Activated naive CD4-positive, alpha-beta T cell treated with anti-CD3 and anti-CD28 coated beads for 36 hours (primary cell): Measurements from ENCODE around the gene NDUFS8. TPM values are rescaled to one million over a fixed set of nuclear protein-coding genes. Genes with fewer than 3 reads are reported as not detected.

ENCODE experiments used
- CTCF ChIA-PET: fragments of 350-600 bp; sonication (Branson Sonifier 250); formaldehyde crosslinking; loops from one replicate; lab custom pipeline; 2021; ENCODE audit warnings: antibody characterized with exemption; lab: Charles Lee
- DNase-seq: peaks from one replicate; pipeline ENCODE4 v3.0.0-alpha.2; 2020
- H3K27ac Mint-ChIP-seq: one replicate; pipeline ENCODE4 v1.8.0; 2021; ENCODE audit warnings: mild to moderate bottlenecking, mixed read lengths
- H3K27me3 Mint-ChIP-seq: one replicate; pipeline ENCODE4 v1.8.0; 2021; ENCODE audit warnings: low read depth, mixed read lengths
- H3K36me3 Mint-ChIP-seq: one replicate; pipeline ENCODE4 v1.8.0; 2021; ENCODE audit warnings: low read depth, mixed read lengths
- H3K4me1 Mint-ChIP-seq: one replicate; pipeline ENCODE4 v1.8.0; 2021; ENCODE audit warnings: low read depth, mixed read lengths
- H3K4me3 Mint-ChIP-seq: one replicate; pipeline ENCODE4 v1.8.0; 2021; ENCODE audit warnings: mild to moderate bottlenecking, moderate library complexity, mixed read lengths
- H3K9me3 Mint-ChIP-seq: one replicate; pipeline ENCODE4 v1.8.0; 2021; ENCODE audit warnings: mixed read lengths
- intact Hi-C: fragments of 100-400 bp; cut with micrococcal nuclease; formaldehyde crosslinking; loops from one replicate; pipeline ENCODE4 v1.15.1; 2023
- microRNA-seq: library from miRNA; unstranded; fragments of <30 nt; microRNA quantifications from one replicate; pipeline ENCODE4 v1.2.0, GENCODE V29; 2022; ENCODE audit warnings: borderline microRNAs expressed, borderline replicate concordance
- total RNA-seq, 2 experiments: library from RNA; stranded (reverse); gene quantifications; one replicate each; pipeline ENCODE4 v1.2.3, GENCODE V29; 2021

Gene NDUFS8
- total RNA-seq, 2 experiments from 2014 or later, result 142 to 162 TPM

- Mint-ChIP-seq H3K4me3 (no peak overlapping the region), H3K36me3 (no peaks in the 10 kb centered on the region), H3K27ac (no peak overlapping the region), H3K9me3 (no peaks in the 10 kb centered on the region), H3K4me1 (no peaks in the 10 kb centered on the region), H3K27me3 (no peaks in the 10 kb centered on the region)
- CTCF ChIA-PET, result interaction anchor here (0.6 to 1.3 kb wide), 2 partner anchors 130 to 131 kb away, joined by 3 to 5 read pairs; no protein-coding TSS in a partner anchor
- no peak for DNase-seq
- intact Hi-C loops, result no loop called here
Measured at GRCh38 chr11:68076371-68077042, 46.0 kb downstream of the NDUFS8 start.

- Mint-ChIP-seq H3K4me3 (no peak overlapping the region), H3K27me3 (no peaks in the 10 kb centered on the region), H3K27ac (no peak overlapping the region), H3K4me1 (no peaks in the 10 kb centered on the region), H3K36me3 (no peaks in the 10 kb centered on the region), H3K9me3 (no peaks in the 10 kb centered on the region)
- DNase-seq, result no peak
- intact Hi-C loops, result no loop called here
- CTCF ChIA-PET, result interaction anchor here (0.6 to 1.3 kb wide), 5 partner anchors 17 to 131 kb away, joined by 3 to 4 read pairs (median 3); no protein-coding TSS in a partner anchor
Measured at GRCh38 chr11:68077617-68078582, 47.4 kb downstream of the NDUFS8 start.

DNA sequence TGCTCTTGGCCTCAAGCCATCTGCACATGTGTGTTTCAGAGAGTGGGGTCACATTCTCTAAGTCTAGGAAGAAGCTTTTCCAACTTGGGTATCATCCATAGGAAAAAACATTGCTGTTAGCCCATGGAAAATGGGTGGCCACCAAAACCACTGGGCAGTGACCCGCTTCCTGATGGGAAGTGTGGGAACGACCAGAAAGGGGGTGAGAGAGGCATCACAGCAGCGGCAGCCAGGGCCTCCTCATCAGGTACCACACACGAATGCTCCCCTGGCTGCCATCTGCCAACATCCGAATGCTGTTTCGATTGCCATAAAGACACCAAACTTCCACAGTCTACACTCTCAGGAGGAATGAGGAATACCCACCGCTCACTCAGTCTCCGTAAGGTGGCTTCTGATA is 50.4 kb downstream of the NDUFS8 start:
- no peaks in the 10 kb centered on the region for H3K27me3 Mint-ChIP-seq
- no peak overlapping the region for H3K27ac Mint-ChIP-seq
- no peaks in the 10 kb centered on the region for H3K4me1 Mint-ChIP-seq
- no peaks in the 10 kb centered on the region for H3K36me3 Mint-ChIP-seq
- H3K9me3 Mint-ChIP-seq, result no peaks in the 10 kb centered on the region
- no peak overlapping the region for H3K4me3 Mint-ChIP-seq
- CTCF ChIA-PET, result no interaction called here
- DNase-seq, result no peak
- intact Hi-C loops, result no loop called here

DNA sequence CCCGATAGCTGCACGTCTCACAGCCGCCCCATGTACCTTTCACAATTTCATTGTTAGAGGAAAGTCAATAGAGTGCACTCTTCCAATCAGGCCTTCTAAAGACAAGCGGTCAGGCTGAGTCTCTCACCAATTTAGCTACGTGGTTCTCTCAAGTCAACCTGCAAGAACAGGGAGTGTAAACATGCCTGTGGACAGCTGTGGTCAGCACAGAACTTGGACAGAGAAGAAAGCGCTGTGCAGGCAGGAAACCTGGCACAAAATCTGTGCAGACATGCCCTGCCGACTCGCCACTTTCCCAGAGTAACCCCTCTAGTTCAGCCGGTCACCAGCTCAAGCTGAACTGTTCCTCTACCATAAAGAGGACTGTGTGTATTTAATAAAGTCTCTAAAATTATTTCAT is 51.2 kb downstream of the NDUFS8 start:
- Mint-ChIP-seq H3K9me3 (no peaks in the 10 kb centered on the region), H3K27ac (no peak overlapping the region), H3K4me3 (no peak overlapping the region), H3K36me3 (no peaks in the 10 kb centered on the region), H3K27me3 (no peaks in the 10 kb centered on the region), H3K4me1 (no peaks in the 10 kb centered on the region)
- no peak for DNase-seq
- CTCF ChIA-PET, result interaction anchor here (0.6 kb wide), 1 partner anchor 120 kb away, joined by 3 read pairs; no protein-coding TSS in a partner anchor
- intact Hi-C loops, result no loop called here

DNA sequence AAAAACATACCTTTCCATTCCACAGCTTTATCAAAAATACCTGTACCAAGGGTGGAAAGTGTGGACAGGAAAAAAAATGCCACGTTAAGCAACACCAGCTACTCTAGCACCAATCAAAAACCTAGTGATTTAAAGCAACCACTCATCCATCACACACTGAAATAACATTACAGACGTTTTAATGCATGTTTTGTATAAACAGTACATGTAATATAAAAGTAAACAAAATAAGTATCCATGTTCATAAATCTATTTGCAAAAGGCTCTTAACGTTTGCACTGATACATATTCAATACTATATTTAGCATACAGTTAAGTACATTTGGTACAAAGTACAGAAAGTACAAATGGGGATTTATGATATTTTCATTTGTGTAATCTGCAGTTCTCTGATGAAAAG is 52.0 kb downstream of the NDUFS8 start:
- intact Hi-C loops, result no loop called here
- DNase-seq, result no peak
- no peaks in the 10 kb centered on the region for H3K36me3 Mint-ChIP-seq
- no peaks in the 10 kb centered on the region for H3K9me3 Mint-ChIP-seq
- H3K27ac Mint-ChIP-seq, result no peak overlapping the region
- no peaks in the 10 kb centered on the region for H3K27me3 Mint-ChIP-seq
- CTCF ChIA-PET, result interaction anchor here (0.6 kb wide), 1 partner anchor 76 kb away, joined by 3 read pairs; no protein-coding TSS in a partner anchor
- H3K4me1 Mint-ChIP-seq, result no peaks in the 10 kb centered on the region
- H3K4me3 Mint-ChIP-seq, result no peak overlapping the region

- H3K9me3 Mint-ChIP-seq, result no peaks in the 10 kb centered on the region
- no peak overlapping the region for H3K4me3 Mint-ChIP-seq
- no peaks in the 10 kb centered on the region for H3K36me3 Mint-ChIP-seq
- CTCF ChIA-PET, result no interaction called here
- intact Hi-C loops, result no loop called here
- no peaks in the 10 kb centered on the region for H3K27me3 Mint-ChIP-seq
- no peak overlapping the region for H3K27ac Mint-ChIP-seq
- no peak for DNase-seq
- H3K4me1 Mint-ChIP-seq, result no peaks in the 10 kb centered on the region
Measured at GRCh38 chr11:68083517-68083916, 53.0 kb downstream of the NDUFS8 start.

Small RNA genes lying within 50 kb of the gene (microRNA-seq; reads per million reads assigned to microRNA genes)
- not detected for gene MIR4691
- not detected for gene MIR6753
- 2.2 reads per million for gene MIR7113

Other genes starting within 250 kb of the NDUFS8 start
- gene UNC93B1, start 26.6 kb upstream of the NDUFS8 start, total RNA-seq, result 10 to 100 TPM; 18.4 to 19.0 TPM
- gene ALDH3B1, start 20.4 kb upstream of the NDUFS8 start, total RNA-seq, result not detected
- gene TCIRG1, start 8.3 kb downstream of the NDUFS8 start, total RNA-seq, result 100 to 1,000 TPM; 137 to 141 TPM
- 1 to 10 TPM; 6.8 to 7.1 TPM for gene CHKA, start 90.7 kb downstream of the NDUFS8 start, total RNA-seq
- 10 to 100 TPM; 18.4 to 21.6 TPM for gene KMT5B, start 182.6 kb downstream of the NDUFS8 start, total RNA-seq
- gene C11orf24, start 241.3 kb downstream of the NDUFS8 start, total RNA-seq, result 10 to 100 TPM; 28.5 to 29.5 TPM